CD4-positive, alpha-beta T cell (primary cell): ENCODE measurements around the gene FOXD1. TPM values are rescaled to one million over a fixed set of nuclear protein-coding genes. Genes with fewer than 3 reads are reported as not detected.

ENCODE experiments used
- ATAC-seq: fragments of 200-7000 bp; cut with Tn5 transposase; one replicate; pipeline ENCODE4 v1.10.0; 2022; ENCODE audit warnings: mild to moderate bottlenecking; ENCODE audit not compliant: poor library complexity
- CTCF ChIA-PET: fragments of 350-600 bp; sonication (Branson Sonifier 250); formaldehyde crosslinking; loops from one replicate; lab custom pipeline; 2021; ENCODE audit warnings: antibody characterized with exemption, inconsistent platforms; lab: Charles Lee
- POLR2A ChIA-PET: fragments of 350-600 bp; sonication (Branson Sonifier 250); formaldehyde crosslinking; loops from one replicate; lab custom pipeline; 2021; ENCODE audit warnings: antibody characterized with exemption, inconsistent platforms; lab: Charles Lee
- DNase-seq, 14 experiments: peaks; one replicate each; pipeline ENCODE4 v3.0.0-alpha.2; 2013 to 2020; ENCODE audit warnings: mixed read lengths in 2 of 14
- H3K27ac ChIP-seq, 2 donors: one replicate each; pipeline versions ENCODE4 v1.5.1 to v1.7.0; 2013; ENCODE audit warnings: low read length in 2 of 2, low read depth in 1 of 2, mild to moderate bottlenecking in 1 of 2
- H3K27me3 ChIP-seq, 2 experiments: 1 replicate in 1 of 2; 2 replicates in 1 of 2; pipeline versions ENCODE4 v1.6.1 to v1.7.0; 2013; ENCODE audit warnings: low read length in 2 of 2, control low read depth in 1 of 2, mild to moderate bottlenecking in 1 of 2, moderate library complexity in 1 of 2; ENCODE audit not compliant: insufficient read depth in 2 of 2, control insufficient read depth in 1 of 2
- H3K36me3 ChIP-seq: one replicate; pipeline ENCODE4 v1.6.1; 2013; ENCODE audit warnings: low read length, control low read depth; ENCODE audit not compliant: insufficient read depth
- H3K4me1 ChIP-seq: one replicate; pipeline ENCODE4 v1.6.1; 2013; ENCODE audit warnings: low read length, control low read depth; ENCODE audit not compliant: insufficient read depth
- H3K4me3 ChIP-seq: one replicate; pipeline ENCODE4 v1.5.1; 2013; ENCODE audit warnings: mild to moderate bottlenecking, low read length, moderate library complexity
- H3K9me3 ChIP-seq, 2 experiments: 1 replicate in 1 of 2; 2 replicates in 1 of 2; pipeline versions ENCODE4 v1.6.1 to v1.7.0; 2013; ENCODE audit warnings: low read length in 2 of 2, mild to moderate bottlenecking in 2 of 2, control low read depth in 1 of 2, moderate library complexity in 1 of 2; ENCODE audit not compliant: control insufficient read depth in 1 of 2, insufficient read depth in 1 of 2
- H3K27ac Mint-ChIP-seq: one replicate; pipeline ENCODE4 v1.8.0; 2020; ENCODE audit warnings: mixed read lengths
- H3K27me3 Mint-ChIP-seq: one replicate; pipeline ENCODE4 v1.8.0; 2021; ENCODE audit warnings: mixed read lengths
- H3K36me3 Mint-ChIP-seq: one replicate; pipeline ENCODE4 v1.8.0; 2021; ENCODE audit warnings: low read depth, mixed read lengths
- H3K4me1 Mint-ChIP-seq: one replicate; pipeline ENCODE4 v1.8.0; 2021; ENCODE audit warnings: low read depth, mixed read lengths
- H3K4me3 Mint-ChIP-seq: one replicate; pipeline ENCODE4 v1.8.0; 2020; ENCODE audit warnings: mild to moderate bottlenecking, mixed read lengths
- H3K9me3 Mint-ChIP-seq: one replicate; pipeline ENCODE4 v1.8.0; 2020; ENCODE audit warnings: mixed read lengths
- CTCF ChIP-seq: fragments of 200-600 bp; IDR thresholded peaks from one replicate; pipeline ENCODE4 v1.8.0; 2022; ENCODE audit warnings: antibody characterized with exemption, mild to moderate bottlenecking
- intact Hi-C, 2 experiments: fragments of 100-400 bp; cut with DNase I in 1 of 2; cut with micrococcal nuclease in 1 of 2; formaldehyde crosslinking; loops; one replicate each; pipeline versions ENCODE4 v1.15.1 to v1.9.0; 2023 to 2025; cut with DNase I, micrococcal nuclease
- total RNA-seq, 174 experiments: library from RNA in 2 of 174; stranded (reverse) in 2 of 174; gene quantifications; one replicate each; pipeline ENCODE4 v1.2.3 and lab custom pipeline; 2021 to 2026

FOXD1 gene
- total RNA-seq, 2 experiments from 2014 or later = not detected

GRCh38 chr5:73442231-73442811 is 6.3 kb downstream of the FOXD1 start:
- CTCF ChIA-PET = interaction anchor here (0.5 to 3.1 kb wide), 3 partner anchors 9 to 82 kb away, joined by 3 to 12 read pairs (median 12); no protein-coding TSS in a partner anchor
- intact Hi-C loops = loop anchor here in 1 of 2 experiments (5.0 kb wide), 1 partner anchor 60 kb away; no protein-coding TSS in a partner anchor
- ATAC-seq (no peak), DNase-seq (no peak)
- no peak for TF ChIP-seq CTCF
- Histone ChIP-seq H3K27me3 (peaks cover 69 to 95% of the 10 kb centered on the region in 2 experiments), H3K9me3 (peaks cover 5 to 22% of the 10 kb centered on the region in 2 experiments), H3K36me3 (no peaks in the 10 kb centered on the region), H3K4me1 (peaks cover 15% of the 10 kb centered on the region), H3K27ac (no peak overlapping the region), H3K4me3 (no peak overlapping the region)
- no peak overlapping the region for H3K27ac Mint-ChIP-seq
- H3K9me3 Mint-ChIP-seq = no peaks in the 10 kb centered on the region
- peaks cover 93% of the 10 kb centered on the region for H3K27me3 Mint-ChIP-seq
- no peak overlapping the region for H3K4me3 Mint-ChIP-seq
- H3K4me1 Mint-ChIP-seq = peaks cover 12% of the 10 kb centered on the region
- H3K36me3 Mint-ChIP-seq = no peaks in the 10 kb centered on the region
- POLR2A ChIA-PET = interaction anchor here (1.0 kb wide), 1 partner anchor 9 kb away, joined by 3 read pairs; no protein-coding TSS in a partner anchor

- POLR2A ChIA-PET = no interaction called here
- H3K36me3 ChIP-seq = no peaks in the 10 kb centered on the region
- DNase-seq (no peak), ATAC-seq (no peak)
- Mint-ChIP-seq H3K36me3 (no peaks in the 10 kb centered on the region), H3K9me3 (no peaks in the 10 kb centered on the region), H3K27ac (no peak overlapping the region), H3K4me3 (no peak overlapping the region), H3K27me3 (peaks cover 94% of the 10 kb centered on the region), H3K4me1 (peaks cover 17% of the 10 kb centered on the region)
- intact Hi-C loops = loop anchor here in 1 of 2 experiments (5.0 kb wide), 1 partner anchor 59 kb away; no protein-coding TSS in a partner anchor
- H3K9me3 ChIP-seq = peaks cover 5 to 17% of the 10 kb centered on the region in 2 experiments
- H3K27ac ChIP-seq = no peak overlapping the region
- CTCF ChIA-PET = interaction anchor here (2.5 to 3.1 kb wide), 2 partner anchors 10 to 13 kb away, joined by 12 read pairs; no protein-coding TSS in a partner anchor
- TF ChIP-seq CTCF = no peak
- peaks cover 68 to 99% of the 10 kb centered on the region in 2 experiments for H3K27me3 ChIP-seq
- no peak overlapping the region for H3K4me3 ChIP-seq
- H3K4me1 ChIP-seq = peaks cover 19% of the 10 kb centered on the region
These were observed 7.2 kb downstream of the FOXD1 start for GRCh38 chr5:73441378-73441777.

- Histone ChIP-seq H3K4me1 (peaks cover 23% of the 10 kb centered on the region), H3K9me3 (peaks cover 5 to 22% of the 10 kb centered on the region in 2 experiments), H3K36me3 (no peaks in the 10 kb centered on the region), H3K27me3 (peaks cover 79 to 99% of the 10 kb centered on the region in 2 experiments), H3K4me3 (no peak overlapping the region), H3K27ac (no peak overlapping the region)
- TF ChIP-seq CTCF = no peak
- H3K27me3 Mint-ChIP-seq = peaks cover 94% of the 10 kb centered on the region
- POLR2A ChIA-PET = no interaction called here
- CTCF ChIA-PET = interaction anchor here (2.5 kb wide), 1 partner anchor 11 kb away, joined by 12 read pairs; no protein-coding TSS in a partner anchor
- H3K9me3 Mint-ChIP-seq = no peaks in the 10 kb centered on the region
- no peak overlapping the region for H3K27ac Mint-ChIP-seq
- DNase-seq (no peak), ATAC-seq (no peak)
- peaks cover 26% of the 10 kb centered on the region for H3K4me1 Mint-ChIP-seq
- H3K4me3 Mint-ChIP-seq = no peak overlapping the region
- intact Hi-C loops = loop anchor here in 1 of 2 experiments (5.0 kb wide), 1 partner anchor 58 kb away; no protein-coding TSS in a partner anchor
- no peaks in the 10 kb centered on the region for H3K36me3 Mint-ChIP-seq
These were observed 8.3 kb downstream of the FOXD1 start for GRCh38 chr5:73440262-73440661.
